HepG2 (cell line): ENCODE data around the gene PITHD1. TPM values are rescaled to one million over a fixed set of nuclear protein-coding genes. Genes with fewer than 3 reads are reported as not detected.

ENCODE experiments used
- AHDC1 ChIP-seq: sonication (generic); formaldehyde crosslinking; IDR thresholded peaks from 2 replicates; pipeline ENCODE4 v1.5.1; 2020; ENCODE audit warnings: mild to moderate bottlenecking, missing genetic modification reagents, borderline replicate concordance
- BCLAF1 ChIP-seq: fragments of 450-650 bp; IDR thresholded peaks from 2 replicates; pipeline ENCODE4 v1.6.1; 2017; ENCODE audit warnings: mild to moderate bottlenecking
- DZIP1 ChIP-seq: sonication (generic); formaldehyde crosslinking; IDR thresholded peaks from 2 replicates; pipeline ENCODE4 v1.5.0; 2020; ENCODE audit warnings: mild to moderate bottlenecking, missing genetic modification reagents
- HNF4G ChIP-seq, 2 experiments: sonication (generic) in 1 of 2; formaldehyde crosslinking in 1 of 2; IDR thresholded peaks; 2 replicates each; pipeline versions ENCODE4 v1.4.0 to v1.6.1; 2011 to 2020; ENCODE audit warnings: borderline replicate concordance in 2 of 2, low read depth in 2 of 2, mild to moderate bottlenecking in 2 of 2, low read length in 1 of 2, missing genetic modification reagents in 1 of 2, moderate library complexity in 1 of 2
- LCORL ChIP-seq, 2 experiments: fragments of 450-650 bp in 1 of 2; sonication (generic) in 1 of 2; formaldehyde crosslinking in 1 of 2; IDR thresholded peaks; 2 replicates each; pipeline versions ENCODE4 v1.5.0 to v1.6.1; 2017 to 2020; ENCODE audit warnings: antibody characterized with exemption in 1 of 2, missing genetic modification reagents in 1 of 2
- MTERF4 ChIP-seq: sonication (generic); formaldehyde crosslinking; IDR thresholded peaks from 2 replicates; pipeline ENCODE4 v1.8.0; 2023; ENCODE audit warnings: mild to moderate bottlenecking, missing genetic modification reagents
- MTF1 ChIP-seq: sonication (generic); formaldehyde crosslinking; IDR thresholded peaks from 2 replicates; pipeline ENCODE4 v1.5.0; 2020; ENCODE audit warnings: missing genetic modification reagents
- SIX4 ChIP-seq: sonication (generic); formaldehyde crosslinking; IDR thresholded peaks from 2 replicates; pipeline ENCODE4 v1.4.0; 2020; ENCODE audit warnings: missing genetic modification reagents
- TOE1 ChIP-seq: sonication (generic); formaldehyde crosslinking; IDR thresholded peaks from 2 replicates; pipeline ENCODE4 v1.4.0; 2020; ENCODE audit warnings: mild to moderate bottlenecking, missing genetic modification reagents
- TP53 ChIP-seq: sonication (generic); formaldehyde crosslinking; conservative IDR thresholded peaks from 2 replicates; pipeline ENCODE4 v1.4.0; 2020; ENCODE audit warnings: missing genetic modification reagents
- U2AF2 ChIP-seq: fragments of 200-400 bp; formaldehyde crosslinking; IDR thresholded peaks from 2 replicates; pipeline ENCODE4 v1.6.1; 2017; ENCODE audit warnings: low read depth, mild to moderate bottlenecking, low read length
- ZBTB21 ChIP-seq: sonication (generic); formaldehyde crosslinking; IDR thresholded peaks from 2 replicates; pipeline ENCODE4 v1.4.0; 2020; ENCODE audit warnings: missing genetic modification reagents
- ZBTB38 ChIP-seq: sonication (generic); formaldehyde crosslinking; IDR thresholded peaks from 2 replicates; pipeline ENCODE4 v1.5.1; 2020; ENCODE audit warnings: mild to moderate bottlenecking, missing genetic modification reagents
- ZNF567 ChIP-seq: sonication (generic); formaldehyde crosslinking; IDR thresholded peaks from 2 replicates; pipeline ENCODE4 v1.8.1; 2023; ENCODE audit warnings: mild to moderate bottlenecking, missing genetic modification reagents, borderline replicate concordance
- ZNF616 ChIP-seq: sonication (generic); formaldehyde crosslinking; IDR thresholded peaks from 2 replicates; pipeline ENCODE4 v1.5.0; 2020; ENCODE audit warnings: low read depth, mild to moderate bottlenecking, missing genetic modification reagents
- ZNF749 ChIP-seq: sonication (generic); formaldehyde crosslinking; IDR thresholded peaks from 2 replicates; pipeline ENCODE4 v1.8.0; 2022; ENCODE audit warnings: mild to moderate bottlenecking, missing genetic modification reagents, moderate library complexity, borderline replicate concordance
- ZNF788 ChIP-seq: sonication (generic); formaldehyde crosslinking; IDR thresholded peaks from 2 replicates; pipeline ENCODE4 v1.5.0; 2020; ENCODE audit warnings: mild to moderate bottlenecking, missing genetic modification reagents, borderline replicate concordance
- ZSCAN22 ChIP-seq: sonication (generic); formaldehyde crosslinking; IDR thresholded peaks from 2 replicates; pipeline ENCODE4 v1.4.0; 2020; ENCODE audit warnings: mild to moderate bottlenecking, missing genetic modification reagents
- polyA plus RNA-seq, 8 experiments: library from polyadenylated mRNA; depleted of rRNA in 3 of 8; stranded (reverse) in 7 of 8; unstranded in 1 of 8; fragments of >200 nt; fragmentation: Illumina TruSeq in 4 of 8; extraction: Trizol in 4 of 8; gene quantifications; 2 replicates each; pipeline versions ENCODE4 v1.2.1 to v1.2.3, GENCODE V29; 2011 to 2016; ENCODE audit warnings: low read depth in 4 of 8, missing spikeins in 1 of 8, mixed read lengths in 1 of 8; ENCODE audit not compliant: insufficient read depth in 1 of 8
- total RNA-seq, 5 experiments: library from RNA; depleted of rRNA; stranded (reverse); fragments of >200 nt; fragmentation: Illumina TruSeq; extraction: Trizol; gene quantifications; 2 replicates each; pipeline ENCODE4 v1.2.3, GENCODE V29; 2016; ENCODE audit warnings: low read depth in 1 of 5

The PITHD1 gene
- total and polyA plus RNA-seq, 2 of the 13 experiments (the other 11 are each of a cell fraction or from before 2014, with no cell fraction given): 28.0 to 37.3 TPM

GRCh38 chr1:23809751-23810171 lies 31.5 kb downstream of the PITHD1 start (continued):
- no peak for TF ChIP-seq AHDC1
- no peak for TF ChIP-seq ZNF567 (CRISPR knock-in tag)
- no peak for TF ChIP-seq ZBTB38 (CRISPR knock-in tag)
- no peak for TF ChIP-seq U2AF2
- no peak for TF ChIP-seq MTERF4 (CRISPR knock-in tag)
- no peak for TF ChIP-seq ZNF749 (CRISPR knock-in tag)
- TF ChIP-seq ZNF788 (CRISPR knock-in tag): peak; percentile 58; the same call in 1 of the 2 replicates
- no peak for TF ChIP-seq TP53 (CRISPR knock-in tag)
- no peak for TF ChIP-seq DZIP1 (CRISPR knock-in tag)
- no peak for TF ChIP-seq LCORL (IDR thresholded peaks at IDR 0.05)
- TF ChIP-seq LCORL (CRISPR knock-in tag; IDR thresholded peaks at IDR 0.05): no peak
- no peak for TF ChIP-seq SIX4 (CRISPR knock-in tag)
- no peak for TF ChIP-seq ZBTB21 (CRISPR knock-in tag)
- no peak for TF ChIP-seq ZSCAN22 (CRISPR knock-in tag)
- TF ChIP-seq TOE1: no peak
- peak; percentile 97 for TF ChIP-seq HNF4G (IDR thresholded peaks at IDR 0.05; ENCODE audit: borderline replicate concordance, low read depth, low read length)
- TF ChIP-seq HNF4G (CRISPR knock-in tag; IDR thresholded peaks at IDR 0.05; ENCODE audit: borderline replicate concordance, low read depth): peak; percentile 74; the same call in 1 of the 2 replicates
- no peak for TF ChIP-seq ZNF616
- no peak for TF ChIP-seq MTF1 (CRISPR knock-in tag)
- no peak for TF ChIP-seq BCLAF1
